Measurements from ENCODE around the gene KCNH8.
"Not testable (repeated sequence)": the region's sequence is repeated elsewhere in the genome, so short reads cannot be mapped to it uniquely, and the experiment has no call there.

KCNH8 gene

DNA sequence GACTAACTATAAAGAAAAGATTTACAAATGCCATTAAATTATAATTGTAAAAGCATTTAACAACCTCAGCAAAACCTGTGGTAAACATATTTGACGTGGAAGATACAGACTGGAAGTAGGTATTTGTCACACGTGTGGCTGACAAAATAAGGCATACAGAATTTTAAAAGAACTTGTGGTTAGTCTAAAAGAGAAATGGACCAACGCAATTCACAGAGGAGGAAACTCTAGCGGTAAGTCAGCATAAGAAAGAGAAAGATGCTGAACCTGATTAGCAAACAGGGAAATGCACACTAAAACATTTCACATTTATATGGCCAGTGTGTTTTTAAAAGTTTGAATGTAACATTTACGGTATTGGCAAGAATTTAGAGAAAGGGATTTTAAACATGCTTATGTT is 35.3 kb downstream of the KCNH8 start:
- DNase-seq, result peak; percentile 37

DNA sequence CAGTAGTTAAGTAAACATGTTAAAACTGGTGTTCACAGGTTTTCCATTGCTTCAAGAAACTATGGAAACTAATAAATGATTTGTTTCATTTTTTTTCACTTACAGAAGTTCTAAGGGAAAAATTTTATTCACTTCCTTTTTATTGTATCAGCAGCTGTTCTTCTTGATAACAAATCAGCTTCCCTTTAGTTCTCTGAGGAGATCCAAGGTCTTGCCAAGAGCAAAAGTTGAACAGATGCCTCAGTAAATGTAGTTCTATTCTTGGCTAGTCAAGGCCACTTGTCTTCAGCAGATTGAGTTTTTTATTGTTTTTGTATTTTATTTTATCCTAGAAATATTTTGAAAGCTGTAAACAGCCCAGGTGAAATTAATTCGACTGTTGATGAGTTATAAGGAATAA is 41.8 kb downstream of the KCNH8 start:
- DNase-seq, result no peak

DNA sequence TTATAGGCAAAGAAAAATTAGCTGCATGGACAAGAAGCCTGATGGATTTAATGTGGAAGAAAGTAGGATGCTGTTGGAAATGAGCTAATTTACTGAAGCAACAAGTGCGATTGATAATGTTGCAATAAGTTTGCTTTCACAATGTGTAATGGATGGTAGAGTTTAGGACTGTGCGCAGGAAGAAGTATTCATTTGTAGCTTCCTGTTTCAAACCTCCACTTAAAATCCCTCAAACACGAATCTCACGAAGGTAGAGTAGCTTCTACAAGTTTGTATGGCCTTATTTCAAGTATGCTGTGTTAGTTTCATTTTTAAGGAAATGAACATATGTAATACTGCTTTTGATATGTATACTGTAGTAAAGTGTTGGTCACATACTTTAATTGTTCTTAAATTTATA is 42.3 kb downstream of the KCNH8 start:
- DNase-seq, result peak; percentile 84

DNA sequence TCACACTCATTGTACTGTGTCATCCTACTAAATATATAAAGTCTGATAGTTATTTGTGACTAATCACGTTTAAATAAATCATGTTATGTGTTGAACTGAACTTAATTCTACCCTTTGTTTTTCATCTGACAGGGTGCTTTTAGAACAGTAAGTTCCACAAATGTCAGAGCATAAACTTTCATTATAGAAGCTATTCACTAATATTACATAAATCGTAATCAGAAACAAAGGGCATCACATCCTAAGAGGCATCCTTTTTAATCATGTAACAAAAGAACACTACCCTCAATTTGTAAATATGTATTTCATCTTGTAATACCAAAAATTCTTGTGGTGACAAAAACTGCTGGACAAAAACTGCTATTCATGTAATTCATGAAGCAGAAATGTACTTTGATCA is 50.8 kb downstream of the KCNH8 start:
- DNase-seq, result no peak

DNA sequence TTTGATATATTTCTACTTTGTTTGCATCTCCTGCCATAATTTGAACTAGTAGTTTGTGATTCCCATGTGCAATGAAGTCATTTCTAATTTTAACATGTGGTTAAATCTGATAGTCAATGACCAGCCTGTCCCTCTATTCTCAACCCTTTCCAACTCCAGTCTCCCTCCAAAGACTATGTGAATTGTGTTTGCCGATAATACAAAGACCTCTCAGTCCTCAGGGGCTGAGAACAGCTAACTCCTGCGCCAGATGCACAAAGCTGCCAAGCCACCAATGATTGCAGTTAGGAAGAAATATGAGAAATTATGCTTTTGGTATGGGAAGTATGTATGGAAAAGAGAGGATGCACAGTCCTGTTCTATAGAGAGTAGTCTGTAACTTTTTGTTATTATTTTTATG is 54.0 kb downstream of the KCNH8 start:
- no peak for DNase-seq

DNA sequence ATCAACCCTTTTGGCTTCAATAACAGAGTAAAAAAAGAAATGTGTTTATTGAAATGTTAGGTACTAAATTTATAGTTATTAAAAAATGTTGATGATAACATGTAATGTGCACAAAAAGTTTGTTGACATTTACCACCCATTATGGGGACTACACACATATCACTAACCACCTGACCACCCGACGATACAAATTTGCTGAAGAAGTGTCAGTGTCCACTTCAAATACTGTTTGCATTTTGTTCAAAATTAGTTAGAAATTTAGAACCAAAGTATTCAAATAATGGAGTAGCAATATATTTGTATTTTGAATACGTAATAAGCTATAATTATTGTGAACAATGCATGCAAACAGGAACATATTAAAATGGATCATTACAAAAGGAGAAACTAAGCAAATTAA is 54.4 kb downstream of the KCNH8 start:
- DNase-seq, result no peak

DNA sequence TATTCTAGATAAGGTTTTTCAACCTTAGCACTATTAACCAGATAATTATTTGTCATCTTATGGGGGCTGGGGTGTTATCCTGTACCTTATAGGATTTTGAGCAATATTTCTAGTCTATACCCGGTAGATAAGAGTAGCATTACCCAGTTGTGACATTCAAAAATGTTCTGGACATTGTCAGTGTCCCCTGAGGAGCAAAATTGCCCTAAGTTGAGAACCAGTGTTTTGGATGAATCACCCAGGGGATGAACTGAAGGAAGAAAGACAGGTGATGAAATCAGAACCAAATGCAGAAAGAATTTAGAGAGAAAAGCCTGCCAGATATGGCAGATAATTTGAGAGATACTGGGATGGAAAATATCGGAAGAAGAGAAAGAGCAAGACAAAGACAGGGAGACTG is 58.2 kb downstream of the KCNH8 start:
- DNase-seq, result no peak

DNA sequence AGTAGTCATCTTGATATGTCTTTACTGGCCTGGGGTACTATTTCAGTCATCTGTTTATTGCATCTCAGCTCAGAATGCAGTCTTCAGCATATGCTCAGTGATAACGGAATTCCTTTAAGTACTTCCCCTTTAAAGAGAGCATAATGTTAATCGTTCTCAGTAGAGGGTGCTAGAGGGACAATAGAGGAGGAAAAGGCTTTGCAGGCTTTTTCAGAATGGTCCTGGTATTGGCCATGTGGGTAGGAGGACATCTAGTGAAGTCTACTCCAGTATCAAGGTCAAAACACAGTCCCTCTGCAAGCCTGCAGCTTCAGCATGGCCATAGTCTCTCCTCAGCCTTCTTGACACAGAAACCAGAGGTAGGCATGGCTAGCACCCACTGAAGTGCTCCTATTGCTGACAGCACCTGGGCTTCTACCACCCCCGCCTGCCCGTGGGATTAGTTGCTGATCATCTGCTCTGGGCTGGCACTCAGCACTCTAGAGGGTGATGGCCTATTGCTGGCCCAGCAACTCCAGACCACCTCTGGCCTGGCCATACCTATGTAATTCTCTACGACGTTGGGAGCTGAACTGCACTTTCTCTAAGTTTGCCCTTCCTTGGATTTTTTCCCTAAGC is 65.4 kb downstream of the KCNH8 start:
- DNase-seq, result peak; percentile 4

DNA sequence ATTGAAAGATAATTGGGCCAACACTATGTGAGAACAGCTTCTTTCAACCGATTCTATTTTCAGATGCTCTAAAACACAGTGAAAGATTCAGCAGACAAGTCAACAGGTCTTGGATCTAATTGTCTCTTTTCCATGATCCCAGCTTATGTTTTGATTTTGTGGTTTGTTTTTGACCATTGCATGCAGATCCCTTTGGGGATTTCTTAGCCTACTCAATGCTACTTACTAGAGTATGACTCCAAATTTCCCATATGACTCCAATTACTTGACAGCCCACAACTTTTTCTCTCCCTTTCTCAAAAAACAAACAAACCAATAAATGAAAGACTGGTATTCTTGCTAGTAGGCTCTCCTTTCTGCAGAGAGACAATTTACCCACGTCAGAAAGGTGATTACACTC is 67.1 kb downstream of the KCNH8 start:
- no peak for DNase-seq

DNA sequence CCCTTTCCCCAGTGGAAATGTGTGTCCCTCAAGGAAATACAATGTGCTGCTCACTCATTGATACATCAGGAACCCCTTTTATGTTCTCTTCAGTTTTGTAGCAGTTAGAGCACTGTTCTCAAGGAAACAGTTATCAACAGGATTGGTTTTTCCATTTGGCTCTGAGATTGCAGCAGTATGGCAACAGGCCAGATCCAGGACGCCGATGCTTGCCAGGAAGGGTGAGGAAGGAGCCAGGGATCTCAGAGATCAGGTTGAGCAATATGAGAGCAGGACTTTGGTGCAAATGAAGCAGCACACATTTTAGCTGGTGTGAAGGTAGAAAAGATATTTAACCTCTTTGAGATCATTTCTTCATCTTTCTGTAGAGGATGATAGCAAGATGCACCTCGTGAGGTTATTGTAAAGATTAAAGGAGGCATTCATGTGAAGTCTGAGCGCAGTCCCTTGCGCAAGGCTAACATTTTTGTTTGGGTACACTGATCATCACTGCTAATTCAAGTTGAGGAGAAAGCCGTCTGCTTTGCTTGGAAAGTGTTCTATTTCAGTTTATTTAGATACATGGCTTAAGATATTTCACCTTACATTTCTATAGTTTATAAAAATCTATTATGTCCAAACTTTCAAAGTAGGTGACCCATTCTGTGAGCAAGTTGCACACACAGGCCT is 68.5 kb downstream of the KCNH8 start:
- no peak for DNase-seq

DNA sequence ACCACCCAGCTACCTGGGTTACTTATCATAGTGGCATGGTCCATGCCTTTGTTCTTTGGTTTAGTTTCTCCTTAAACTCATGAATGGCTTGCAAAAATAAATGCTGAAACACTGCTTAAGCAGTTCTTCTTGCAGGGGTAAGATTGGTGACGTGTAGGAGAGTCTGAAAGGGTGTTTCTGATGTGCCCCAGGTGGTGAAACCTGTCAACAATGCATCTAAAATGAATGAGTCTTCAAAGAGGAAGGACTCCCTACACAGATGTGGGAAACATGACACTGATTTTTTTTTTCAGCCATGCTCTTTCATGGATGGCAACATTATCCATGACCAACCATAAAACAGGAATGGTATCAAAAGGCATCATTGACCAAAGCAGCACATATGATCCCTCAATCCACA is 72.0 kb downstream of the KCNH8 start:
- DNase-seq, result no peak

DNA sequence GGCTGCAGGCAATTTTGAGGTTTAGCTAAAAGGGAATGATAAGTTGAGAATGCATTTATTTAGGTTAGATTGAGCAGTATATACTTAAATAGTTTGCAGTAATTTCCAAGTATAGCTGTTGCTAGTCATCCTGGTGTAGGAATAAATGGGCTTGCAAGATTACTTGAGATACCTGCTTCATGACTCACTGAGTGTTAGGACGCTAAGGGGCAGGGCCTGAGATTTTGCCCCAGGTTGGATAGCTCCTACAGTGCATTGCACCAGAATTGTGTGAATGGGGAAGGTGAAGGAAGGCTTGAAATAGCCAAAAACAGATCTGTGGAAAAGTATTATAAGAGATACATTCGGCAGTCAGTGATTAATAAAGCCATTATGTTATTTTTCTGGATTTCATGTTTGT is 72.8 kb downstream of the KCNH8 start:
- DNase-seq, result no peak

DNA sequence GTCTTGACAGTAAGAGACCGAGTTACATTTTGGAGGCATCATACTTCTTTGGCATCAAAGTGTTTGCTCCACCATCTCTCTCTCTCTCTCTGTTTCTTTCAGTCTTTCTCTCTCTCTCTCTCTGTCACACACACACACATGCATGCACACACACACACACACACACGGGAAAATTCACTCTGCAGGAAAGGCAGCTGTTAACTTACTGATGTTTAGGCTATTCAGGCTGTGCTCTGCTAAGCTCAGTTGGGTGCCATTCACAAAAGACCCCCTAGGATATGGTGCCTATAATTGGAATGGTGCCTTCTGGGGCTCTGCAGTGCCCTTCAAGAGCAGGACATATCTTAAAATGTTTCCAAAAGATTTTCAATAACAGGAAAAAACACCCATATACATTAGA is 78.2 kb downstream of the KCNH8 start:
- no peak for DNase-seq

DNA sequence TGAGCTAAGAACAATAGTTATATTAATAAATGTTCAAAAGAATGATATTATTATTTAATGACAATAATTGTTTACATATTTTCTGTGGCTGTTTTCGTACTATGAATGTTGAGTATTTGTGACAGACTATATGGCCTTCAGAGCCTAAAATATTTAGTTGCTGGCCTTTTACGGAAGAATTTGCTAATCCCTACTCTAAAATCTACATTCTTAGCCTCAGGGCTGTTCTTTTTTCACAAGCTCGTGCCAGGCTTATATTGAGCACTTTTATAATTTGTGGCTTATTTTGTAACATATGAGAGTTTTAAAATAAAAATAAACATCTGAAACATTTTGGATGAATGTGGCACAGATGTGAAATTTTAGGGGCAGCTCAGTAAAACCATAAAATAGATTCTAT is 79.9 kb downstream of the KCNH8 start:
- no peak for DNase-seq

DNA sequence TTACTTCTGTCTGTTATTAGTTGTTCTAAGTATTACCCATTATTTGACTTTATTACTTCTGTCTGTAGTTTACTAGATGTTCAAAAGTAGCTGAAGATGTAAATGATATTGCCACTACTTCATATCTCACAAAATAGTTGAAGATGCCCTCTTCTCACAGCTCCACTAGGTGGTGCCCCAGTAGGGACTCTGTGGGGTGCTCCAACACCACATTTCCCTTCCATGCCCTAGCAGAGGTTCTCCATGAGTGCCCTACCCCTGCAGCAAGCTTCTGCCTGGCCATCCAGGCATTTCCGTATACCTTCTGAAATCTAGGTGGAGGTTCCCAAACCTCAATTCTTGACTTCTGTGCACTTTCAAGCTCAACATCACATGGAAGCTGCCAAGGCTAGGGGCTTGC is 80.8 kb downstream of the KCNH8 start:
- DNase-seq, result no peak

DNA sequence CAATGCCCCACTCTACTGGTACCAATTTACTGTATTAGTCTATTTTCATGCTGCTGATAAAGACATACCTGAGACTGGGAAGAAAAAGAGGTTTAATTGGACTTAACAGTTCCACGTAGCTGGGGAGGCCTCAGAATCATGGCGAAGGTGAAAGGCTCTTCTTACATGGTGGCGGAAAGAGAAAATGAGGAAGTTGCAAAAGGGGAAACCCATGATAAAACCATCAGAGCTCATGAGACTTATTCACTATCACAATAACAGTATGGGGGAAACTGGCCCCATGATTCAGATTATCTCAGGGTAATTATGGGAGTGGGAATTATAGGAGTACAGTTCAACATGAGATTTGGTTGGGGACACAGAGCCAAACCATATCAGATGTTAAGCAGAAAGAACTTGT is 81.6 kb downstream of the KCNH8 start:
- not testable (repeated sequence) for DNase-seq

DNA sequence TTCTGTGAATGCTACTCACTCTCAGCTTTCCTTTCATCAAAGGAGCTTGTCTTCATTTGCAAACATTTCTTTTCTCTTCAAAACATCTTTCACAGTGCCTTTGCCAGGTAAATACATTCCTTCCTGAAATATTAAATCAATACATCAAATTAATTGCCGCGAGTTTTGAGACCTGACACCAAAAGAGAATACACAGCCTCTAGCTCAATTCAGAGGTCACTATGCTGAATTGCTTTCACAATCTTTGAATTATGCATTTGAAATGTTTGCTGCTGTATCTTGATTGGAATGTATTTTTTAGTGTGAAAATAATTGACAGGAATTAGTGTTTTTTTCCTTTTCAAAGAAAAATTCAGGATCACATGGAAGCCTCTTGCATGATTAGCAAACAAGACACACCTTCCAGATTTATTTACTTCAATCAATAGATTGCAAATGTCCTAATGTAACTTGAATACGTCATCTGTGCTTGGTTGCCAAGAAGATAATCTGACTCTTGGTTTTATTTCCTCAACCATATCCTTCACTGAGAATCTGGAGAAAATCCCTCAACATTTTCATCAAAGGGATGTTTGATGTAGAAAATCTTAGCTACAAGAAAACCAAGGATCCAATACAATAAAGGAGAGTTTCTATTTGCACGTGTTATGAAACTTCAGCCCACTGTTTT is 83.6 kb downstream of the KCNH8 start:
- no peak for DNase-seq

DNA sequence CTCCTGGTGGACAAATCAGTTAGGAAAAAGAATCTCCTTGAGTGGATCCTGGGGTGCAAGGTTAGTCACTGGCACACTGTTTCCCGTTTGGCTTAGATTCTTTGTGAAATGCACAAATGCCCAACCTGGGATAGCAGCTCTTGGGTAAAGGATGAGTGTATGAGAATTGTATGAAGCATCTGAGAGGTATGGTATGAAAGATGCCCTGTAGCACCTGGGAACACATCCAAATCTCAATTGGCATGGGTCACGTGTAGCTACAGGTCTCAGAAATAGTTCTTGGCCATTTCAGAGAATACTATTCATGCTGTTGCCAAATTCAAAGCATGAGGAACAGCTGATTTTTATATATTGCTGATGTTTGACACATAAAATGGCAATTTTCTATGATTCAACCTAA is 84.3 kb downstream of the KCNH8 start:
- DNase-seq, result no peak

DNA sequence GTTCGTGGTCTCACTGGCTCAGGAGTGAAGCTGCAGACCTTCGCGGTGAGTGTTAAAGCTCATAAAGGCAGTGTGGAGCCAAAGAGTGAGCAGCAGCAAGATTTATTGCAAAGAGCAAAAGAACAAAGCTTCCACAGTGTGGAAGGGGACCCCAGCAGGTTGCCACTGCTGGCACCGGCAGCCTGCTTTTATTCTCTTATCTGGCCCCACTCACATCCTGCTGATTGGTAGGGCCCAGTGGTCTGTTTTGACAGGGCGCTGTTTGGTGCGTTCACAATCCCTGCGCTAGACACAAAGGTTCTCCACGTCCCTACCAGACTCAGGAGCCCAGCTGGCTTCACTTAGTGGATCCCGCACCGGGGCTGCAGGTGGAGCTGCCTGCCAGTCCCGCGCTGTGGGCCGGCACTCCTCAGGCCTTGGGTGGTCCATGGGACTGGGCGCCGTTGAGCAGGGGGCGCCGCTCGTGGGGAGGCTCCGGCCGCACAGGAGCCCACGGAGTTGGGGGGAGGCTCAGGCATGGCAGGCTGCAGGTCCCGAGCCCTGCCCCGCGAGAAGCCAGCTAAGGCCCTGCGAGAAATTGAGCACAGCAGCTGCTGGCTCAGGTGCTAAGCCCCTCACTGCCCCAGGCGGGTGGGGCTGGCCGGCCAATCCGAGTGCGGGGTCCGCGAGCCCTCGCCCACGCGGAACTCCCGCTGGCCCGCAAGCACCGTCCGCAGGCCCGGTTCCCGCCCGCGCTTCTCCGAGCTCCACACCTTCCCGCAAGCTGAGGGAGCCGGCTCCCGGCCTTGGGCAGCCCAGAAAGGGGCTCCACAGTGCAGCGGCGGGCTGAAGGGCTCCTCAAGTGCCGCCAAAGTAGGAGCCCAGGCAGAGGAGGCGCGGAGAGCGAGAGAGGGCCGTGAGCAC is 85.8 kb downstream of the KCNH8 start:
- not testable (repeated sequence) for DNase-seq

DNA sequence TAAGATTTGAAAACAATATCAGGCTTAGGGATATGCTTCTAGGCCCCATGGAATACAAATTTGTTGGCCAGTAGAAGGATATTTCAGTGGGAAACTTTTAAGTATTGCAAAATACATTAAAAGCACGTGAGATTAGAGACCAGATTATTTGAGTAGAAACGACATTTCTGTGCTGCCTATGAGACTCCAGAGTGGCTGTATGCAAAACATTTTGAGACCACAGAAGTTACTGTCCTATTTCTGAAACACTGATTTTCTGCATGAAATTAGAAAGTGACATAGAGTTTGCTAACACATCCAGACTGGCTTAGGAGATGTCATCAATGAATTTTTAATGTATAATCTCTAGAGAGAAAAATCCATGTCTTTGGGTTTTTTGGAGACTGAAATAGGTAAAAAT is 99.8 kb downstream of the KCNH8 start:
- DNase-seq, result no peak

DNA sequence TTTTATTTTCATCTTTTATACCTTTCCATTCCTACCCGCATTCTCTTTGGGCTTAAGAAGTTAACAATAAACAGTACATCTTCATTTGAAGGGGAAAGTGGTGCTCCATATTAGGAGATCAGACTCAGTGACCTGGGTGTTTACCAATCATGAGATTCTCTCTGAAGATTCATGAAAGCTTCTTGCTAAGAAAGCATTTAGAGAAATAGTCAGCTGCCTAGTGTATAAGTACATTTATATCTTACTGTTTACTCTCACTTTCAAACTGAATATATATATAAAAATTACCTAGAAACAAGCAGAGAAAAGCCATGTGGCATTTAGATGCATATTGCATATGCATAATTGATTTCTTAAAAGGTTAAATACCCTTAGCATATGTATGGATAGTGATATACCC is 100.5 kb downstream of the KCNH8 start:
- no peak for DNase-seq

DNA sequence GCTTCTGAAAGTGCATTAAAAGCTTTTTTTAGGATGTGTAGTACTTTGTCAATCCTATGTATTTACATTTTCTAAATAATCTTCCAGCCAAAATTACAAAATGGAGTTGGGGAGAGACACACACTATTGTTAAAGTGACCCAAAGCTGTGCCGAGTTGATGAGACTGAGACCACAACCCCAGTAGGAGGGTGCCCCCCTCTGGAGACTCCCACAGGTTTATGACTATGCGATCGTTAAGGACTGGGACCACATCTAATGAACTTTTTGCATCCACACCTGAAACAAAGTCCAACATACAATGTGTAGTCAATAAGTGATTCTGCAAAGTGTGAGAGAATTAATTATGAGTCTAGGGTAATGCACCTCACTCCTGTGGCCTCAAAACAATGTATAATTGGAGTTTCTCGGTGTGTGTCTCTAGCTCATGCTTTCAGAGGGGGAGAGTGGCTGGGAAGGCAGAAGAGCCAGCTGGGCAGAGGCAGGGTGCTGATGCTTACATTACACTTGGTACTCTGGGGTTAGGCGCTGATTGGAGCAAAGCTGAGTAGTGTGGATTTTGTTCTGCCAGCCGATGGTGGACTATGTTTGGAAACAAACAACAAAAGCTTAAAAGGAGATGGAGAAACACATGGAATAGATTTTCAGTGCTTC is 102.8 kb downstream of the KCNH8 start:
- DNase-seq, result no peak

DNA sequence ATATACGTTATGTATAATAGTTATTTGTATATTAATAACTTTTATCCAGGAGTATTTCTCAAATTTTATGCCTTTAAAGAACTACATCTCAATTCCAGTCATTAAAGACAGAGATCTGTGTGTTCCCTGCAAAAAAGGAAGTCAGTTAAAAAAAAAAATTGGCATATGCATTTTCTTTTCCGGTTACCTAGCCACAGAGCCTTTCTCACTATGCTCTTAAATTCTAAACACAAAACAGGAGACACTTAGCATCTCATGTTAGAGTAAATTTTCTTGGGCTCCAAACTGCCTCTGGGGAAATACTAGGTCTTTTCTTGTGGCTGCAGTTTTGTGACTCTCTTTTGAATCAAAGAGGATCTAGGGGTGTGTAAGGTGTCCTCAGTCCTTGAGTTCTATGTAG is 105.9 kb downstream of the KCNH8 start:
- no peak for DNase-seq
